Brain microvascular endothelial cell (primary cell): ENCODE measurements around the gene C22orf31.

Experiments
- DNase-seq: peaks from one replicate; pipeline ENCODE4 v3.0.0-alpha.2; 2020
- H3K27ac ChIP-seq: fragments of 250-450 bp; sonication (Bioruptor Pico); 2 replicates; pipeline ENCODE4 v1.5.1; 2020; ENCODE audit warnings: mild to moderate bottlenecking, moderate library complexity
- H3K27me3 ChIP-seq: fragments of 250-450 bp; sonication (Bioruptor Pico); replicated peaks from 2 replicates; pipeline ENCODE4 v1.5.1; 2020; ENCODE audit warnings: mild to moderate bottlenecking
- H3K36me3 ChIP-seq: fragments of 250-450 bp; sonication (Bioruptor Pico); replicated peaks from 2 replicates; pipeline ENCODE4 v1.5.1; 2020; ENCODE audit warnings: mild to moderate bottlenecking
- H3K4me3 ChIP-seq: 2 replicates; pipeline ENCODE4 v1.5.1; 2011; ENCODE audit warnings: low read depth, mild to moderate bottlenecking, control low read depth, low read length, moderate library complexity
- in situ Hi-C: cut with HindIII; loops from 2 replicates; pipeline ENCODE4 v1.10.0; 2017; ENCODE audit warnings: low sequenced_read_pairs, low pct_ligation_motif_present
- TF ChIP-seq, protein P1 (sequence below): IDR thresholded peaks from 2 replicates; pipeline ENCODE4 v1.5.1; 2011; ENCODE audit warnings: low read depth, mild to moderate bottlenecking, moderate library complexity, low read length, control low read depth, inconsistent platforms; ENCODE audit errors: missing control alignments

Gene C22orf31

DNA sequence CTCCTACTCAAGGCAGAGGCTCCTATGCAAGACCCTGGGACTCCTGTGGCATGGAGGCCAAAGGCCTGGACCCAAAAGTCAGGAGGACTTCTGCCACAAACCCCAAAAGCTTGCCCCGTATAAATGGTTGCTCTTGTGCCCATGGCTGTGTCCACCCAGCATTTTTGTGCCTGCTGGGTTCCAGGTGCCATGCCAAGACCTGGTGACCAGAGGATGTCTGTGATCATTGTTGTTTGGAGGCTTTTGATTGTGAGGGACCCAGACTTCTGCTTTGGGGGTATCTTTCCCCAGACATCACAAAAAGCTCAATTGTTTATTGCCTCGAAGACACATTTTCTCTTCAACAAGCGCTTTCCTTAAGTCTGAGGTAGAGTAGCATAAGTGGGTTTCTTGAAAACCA lies 35.1 kb downstream of the C22orf31 start:
- H3K27me3 ChIP-seq = no peaks in the 10 kb centered on the region
- H3K36me3 ChIP-seq = no peaks in the 10 kb centered on the region
- no peak overlapping the region for H3K27ac ChIP-seq
- in situ Hi-C loops = no loop called here
- H3K4me3 ChIP-seq = no peak overlapping the region
- no peak for DNase-seq
- TF ChIP-seq, protein P1, sequence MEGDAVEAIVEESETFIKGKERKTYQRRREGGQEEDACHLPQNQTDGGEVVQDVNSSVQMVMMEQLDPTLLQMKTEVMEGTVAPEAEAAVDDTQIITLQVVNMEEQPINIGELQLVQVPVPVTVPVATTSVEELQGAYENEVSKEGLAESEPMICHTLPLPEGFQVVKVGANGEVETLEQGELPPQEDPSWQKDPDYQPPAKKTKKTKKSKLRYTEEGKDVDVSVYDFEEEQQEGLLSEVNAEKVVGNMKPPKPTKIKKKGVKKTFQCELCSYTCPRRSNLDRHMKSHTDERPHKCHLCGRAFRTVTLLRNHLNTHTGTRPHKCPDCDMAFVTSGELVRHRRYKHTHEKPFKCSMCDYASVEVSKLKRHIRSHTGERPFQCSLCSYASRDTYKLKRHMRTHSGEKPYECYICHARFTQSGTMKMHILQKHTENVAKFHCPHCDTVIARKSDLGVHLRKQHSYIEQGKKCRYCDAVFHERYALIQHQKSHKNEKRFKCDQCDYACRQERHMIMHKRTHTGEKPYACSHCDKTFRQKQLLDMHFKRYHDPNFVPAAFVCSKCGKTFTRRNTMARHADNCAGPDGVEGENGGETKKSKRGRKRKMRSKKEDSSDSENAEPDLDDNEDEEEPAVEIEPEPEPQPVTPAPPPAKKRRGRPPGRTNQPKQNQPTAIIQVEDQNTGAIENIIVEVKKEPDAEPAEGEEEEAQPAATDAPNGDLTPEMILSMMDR = no peak

DNA sequence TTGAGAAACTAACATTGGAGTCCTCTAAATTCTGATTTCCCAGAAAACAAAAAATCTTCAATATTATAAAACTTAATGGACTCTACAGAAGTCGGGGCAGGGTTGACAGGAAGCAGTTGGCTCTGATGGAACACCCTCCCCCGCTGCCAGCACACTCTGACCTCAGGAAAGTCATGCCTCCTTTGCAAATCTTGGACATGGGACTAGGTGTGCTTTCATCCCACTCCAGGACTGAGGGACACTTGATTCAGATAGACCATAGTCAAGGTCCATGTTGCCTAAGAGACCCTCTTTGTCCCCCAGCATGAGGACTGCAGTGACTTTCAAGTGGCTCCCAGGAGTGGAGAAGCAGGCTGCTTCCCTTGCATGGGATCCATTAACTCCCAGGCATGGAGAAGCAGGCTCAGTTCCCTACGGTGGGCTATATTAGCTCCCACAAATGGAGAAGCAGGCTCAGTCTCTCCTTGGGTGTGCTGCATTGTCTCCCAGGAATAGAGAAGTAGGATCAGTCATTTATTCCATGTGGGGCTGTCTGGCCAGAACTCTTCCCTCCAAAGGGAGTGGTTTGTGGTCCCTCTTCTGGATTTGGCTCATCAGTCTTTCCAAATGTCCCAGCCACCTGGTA lies 38.3 kb downstream of the C22orf31 start:
- Histone ChIP-seq H3K27ac (no peak overlapping the region), H3K4me3 (no peak overlapping the region), H3K27me3 (no peaks in the 10 kb centered on the region), H3K36me3 (no peaks in the 10 kb centered on the region)
- in situ Hi-C loops = no loop called here
- DNase-seq = no peak
- TF ChIP-seq, protein P1 = no peak

DNA sequence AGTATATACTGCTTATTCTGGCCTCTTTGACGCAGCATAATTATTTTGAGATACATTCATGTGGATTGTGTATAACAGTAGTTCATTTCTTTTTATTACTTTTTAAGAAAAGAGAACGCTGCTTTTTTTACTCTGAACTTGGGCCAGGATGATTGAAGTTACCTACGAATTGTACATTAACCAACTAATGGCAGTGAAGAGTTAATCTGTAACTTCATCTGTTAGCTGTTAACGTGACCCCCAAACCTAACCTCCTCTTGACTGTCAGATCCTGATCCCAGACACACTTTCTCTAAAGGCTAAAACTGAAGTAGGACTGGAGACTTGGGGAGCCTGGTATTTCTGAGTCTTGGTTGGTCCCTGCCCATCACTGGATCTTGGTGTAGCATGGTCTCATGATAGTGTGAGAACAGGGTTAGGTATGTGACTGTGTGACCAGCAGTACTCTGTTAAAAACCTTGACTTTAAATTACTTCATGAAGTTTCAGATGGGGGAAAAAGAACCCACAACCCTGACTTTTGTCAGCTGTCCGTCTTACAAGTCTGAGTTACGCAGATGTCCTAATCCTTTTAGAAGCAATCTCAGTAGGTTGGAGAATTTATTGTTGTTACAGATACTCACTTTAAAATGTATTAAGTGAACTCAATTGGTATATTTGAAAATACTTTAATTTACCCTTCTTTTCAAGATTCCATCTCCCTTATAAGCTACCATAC lies 39.4 kb downstream of the C22orf31 start:
- no peak overlapping the region for H3K27ac ChIP-seq
- DNase-seq = no peak
- TF ChIP-seq, protein P1 = no peak
- no peak overlapping the region for H3K4me3 ChIP-seq
- in situ Hi-C loops = no loop called here
- H3K27me3 ChIP-seq = no peaks in the 10 kb centered on the region
- no peaks in the 10 kb centered on the region for H3K36me3 ChIP-seq

DNA sequence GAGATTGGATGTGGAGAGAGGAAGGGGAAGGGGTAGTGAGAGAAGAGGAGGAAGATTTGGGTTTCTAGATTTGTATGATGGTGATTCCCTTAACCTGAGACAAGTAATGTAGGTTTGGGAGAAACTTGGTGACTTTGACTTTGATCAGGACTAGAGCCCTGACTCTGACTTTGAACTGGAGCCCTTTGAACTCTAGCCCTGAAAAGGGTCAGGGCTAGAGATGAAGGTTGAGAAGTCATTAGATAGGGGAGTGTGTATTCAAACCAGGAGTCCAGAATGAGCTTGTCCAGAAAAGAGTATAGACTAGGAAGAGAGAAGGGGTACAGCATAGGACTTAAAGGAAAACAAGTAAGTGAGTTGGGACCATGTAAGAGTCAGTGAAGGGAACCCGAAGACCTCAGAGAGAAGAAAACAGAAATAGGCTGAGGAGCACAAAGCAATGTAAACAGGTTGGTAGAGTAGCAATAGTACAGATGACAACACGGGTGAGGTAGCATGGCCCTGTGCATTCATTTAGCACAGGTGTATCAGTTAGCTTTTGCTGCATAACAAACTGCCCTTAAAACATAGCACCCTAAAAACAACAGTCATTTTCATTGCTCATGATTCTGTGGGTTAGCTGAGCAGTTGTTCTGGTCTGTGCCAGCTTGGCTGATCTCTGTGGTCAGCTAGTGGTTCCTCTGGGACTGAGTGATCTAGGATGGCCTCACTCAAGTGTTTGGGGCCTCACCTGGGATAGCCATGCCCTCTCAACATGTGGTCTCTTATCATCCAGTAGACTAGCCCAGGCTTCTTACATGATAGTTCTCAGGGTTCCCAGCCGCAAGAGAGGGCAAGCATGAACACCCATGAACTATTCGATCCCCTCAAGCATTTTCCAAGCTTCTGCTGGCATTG lies 43.1 kb downstream of the C22orf31 start:
- in situ Hi-C loops = no loop called here

DNA sequence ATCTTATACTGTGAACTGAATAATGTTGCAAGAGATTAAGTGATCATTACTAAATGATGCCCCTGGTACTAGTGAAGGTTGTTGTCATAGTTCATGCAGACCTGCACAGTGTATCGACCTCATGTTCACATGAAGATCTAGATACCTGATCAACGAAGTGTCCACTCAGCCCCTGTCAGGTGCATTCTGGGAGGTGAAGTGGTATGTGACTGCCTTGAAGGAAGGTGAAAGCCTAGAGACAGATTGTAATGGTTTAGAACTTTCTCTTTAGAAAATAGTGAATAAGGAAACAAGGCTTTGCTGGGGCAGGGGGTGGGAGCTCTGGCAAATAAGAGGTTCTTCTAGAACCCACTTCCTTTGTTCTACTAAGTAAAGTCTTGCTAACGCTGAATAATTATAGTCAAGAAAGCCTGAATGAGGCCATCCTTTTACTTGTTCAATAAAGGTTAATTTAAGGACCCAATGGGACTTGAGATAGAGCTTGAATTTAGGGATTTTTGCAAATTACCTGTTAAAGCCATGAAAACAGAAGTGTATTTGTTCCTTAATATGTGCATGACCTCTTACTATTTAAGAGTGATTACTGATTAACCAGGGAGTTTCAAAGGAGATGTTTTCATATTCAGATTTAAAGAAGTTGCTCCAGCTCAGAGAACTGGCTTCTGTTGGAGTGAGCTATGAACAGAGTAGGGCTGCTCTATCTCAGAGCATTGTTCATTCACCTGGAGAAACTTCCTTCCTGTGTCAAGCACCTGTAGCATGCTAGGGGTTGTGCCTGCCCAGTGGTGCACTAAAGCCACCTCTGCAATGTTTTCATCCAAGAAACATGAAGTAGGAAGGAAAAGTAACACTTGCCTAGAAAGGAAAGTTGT lies 45.3 kb downstream of the C22orf31 start:
- DNase-seq = no peak
- Histone ChIP-seq H3K27me3 (no peaks in the 10 kb centered on the region), H3K36me3 (no peaks in the 10 kb centered on the region), H3K27ac (no peak overlapping the region), H3K4me3 (no peak overlapping the region)
- in situ Hi-C loops = no loop called here
- TF ChIP-seq, protein P1 = no peak

More for the DNA sequence above, 43.1 kb downstream of the C22orf31 start:
- TF ChIP-seq, protein P1 = no peak
- no peaks in the 10 kb centered on the region for H3K36me3 ChIP-seq
- H3K4me3 ChIP-seq = no peak overlapping the region
- no peak overlapping the region for H3K27ac ChIP-seq
- DNase-seq = no peak
- H3K27me3 ChIP-seq = no peaks in the 10 kb centered on the region
